SHP77 treated with DMSO at 0.1 percent for 48 hours (cell line): ENCODE data around the gene RIPPLY3.
"Not testable (repeated sequence)": the region's sequence is repeated elsewhere in the genome, so short reads cannot be mapped to it uniquely, and the experiment has no call there.

Source experiments
- DNase-seq: peaks from one replicate; lab custom pipeline; 2025; lab: John Stamatoyannopoulos, UW

The RIPPLY3 gene

DNA sequence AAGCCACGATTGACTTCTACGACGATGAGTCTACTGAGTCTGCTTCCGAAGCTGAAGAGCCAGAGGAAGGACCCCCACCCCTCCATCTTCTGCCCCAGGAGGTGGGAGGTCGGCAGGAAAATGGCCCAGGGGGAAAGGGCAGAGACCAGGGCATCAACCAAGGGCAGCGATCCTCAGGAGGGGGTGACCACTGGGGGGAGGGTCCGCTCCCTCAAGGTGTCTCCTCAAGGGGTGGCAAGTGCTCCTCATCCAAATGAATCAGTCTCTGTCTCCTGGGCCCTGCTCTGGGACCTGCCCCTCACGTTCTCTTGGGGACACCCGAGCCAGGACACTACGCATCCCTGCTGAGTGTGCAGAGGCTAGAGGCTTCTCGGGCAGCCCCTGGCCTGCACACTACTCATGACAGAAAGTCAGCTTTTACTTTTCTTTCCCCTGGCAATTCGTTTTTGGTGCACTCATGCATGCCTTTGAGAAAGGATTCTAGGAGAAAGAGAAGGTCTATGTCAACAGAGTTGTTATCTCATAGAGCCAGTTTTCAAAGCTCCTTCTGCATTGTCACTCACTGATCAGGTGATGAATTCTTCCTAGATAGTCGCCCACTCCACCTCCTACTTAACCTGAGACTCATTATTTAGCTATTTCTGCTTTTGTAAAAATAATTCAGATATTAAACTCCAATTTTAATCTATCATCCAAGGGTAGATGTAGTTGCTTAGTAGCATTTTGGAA is 11.6 kb downstream of the RIPPLY3 start:
- DNase-seq, result no peak

DNA sequence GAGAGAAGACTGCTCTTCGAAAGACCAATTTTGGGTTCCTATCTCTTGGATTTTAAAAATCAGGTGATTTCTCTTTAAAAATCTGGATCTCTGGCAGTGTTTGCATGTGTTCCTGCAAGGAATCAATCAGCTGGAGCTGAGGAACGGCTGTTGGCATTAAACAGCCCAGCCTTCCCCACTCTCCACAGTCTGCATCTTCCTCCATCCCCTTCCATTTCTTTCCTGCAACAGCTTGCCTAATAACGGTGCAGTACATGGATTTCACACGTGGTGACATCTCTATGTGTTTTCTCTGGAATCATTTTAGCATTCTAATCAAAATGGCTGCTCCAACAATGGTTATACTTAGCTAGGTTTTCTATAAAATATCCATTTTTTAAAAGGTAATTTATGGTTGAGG is 20.0 kb downstream of the RIPPLY3 start:
- no peak for DNase-seq

DNA sequence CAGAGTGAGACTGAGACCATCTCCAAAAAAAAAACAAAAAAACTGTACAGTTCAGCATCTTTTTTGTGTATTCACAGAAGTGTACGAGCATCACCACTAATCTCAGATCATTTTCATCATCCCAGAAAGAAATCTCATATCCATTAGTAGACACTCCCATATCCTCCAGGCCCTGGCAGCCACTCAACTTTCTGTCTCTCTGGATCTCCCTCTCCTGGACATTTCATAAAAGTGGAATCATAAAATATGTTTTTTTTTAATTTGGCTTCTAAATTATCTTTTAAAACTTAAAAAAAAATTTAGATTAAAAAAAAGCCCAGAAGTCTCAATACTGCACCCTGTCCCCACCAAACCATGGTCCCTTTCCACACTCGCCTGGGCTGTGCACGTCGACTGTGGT is 22.1 kb downstream of the RIPPLY3 start:
- no peak for DNase-seq

DNA sequence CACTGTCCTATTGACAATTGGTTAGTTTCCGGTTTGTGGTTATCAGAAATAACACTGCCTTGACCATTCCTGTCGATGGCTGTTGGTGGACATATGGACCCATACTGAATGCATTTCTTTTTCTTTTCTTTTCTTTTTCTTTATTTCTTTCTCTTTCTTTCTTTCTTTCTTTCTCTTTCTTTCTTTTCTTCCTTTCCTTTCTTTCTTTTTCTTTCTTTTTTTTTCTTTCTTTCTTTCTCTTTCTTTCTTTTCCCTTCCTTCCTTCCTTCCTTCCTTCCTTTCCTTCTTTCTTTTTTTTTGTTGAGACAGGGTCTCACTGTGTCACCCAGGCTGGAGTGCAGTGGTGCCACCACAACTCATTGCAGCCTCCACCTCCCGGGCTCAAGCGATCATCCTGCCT is 24.4 kb downstream of the RIPPLY3 start:
- DNase-seq, result no peak

DNA sequence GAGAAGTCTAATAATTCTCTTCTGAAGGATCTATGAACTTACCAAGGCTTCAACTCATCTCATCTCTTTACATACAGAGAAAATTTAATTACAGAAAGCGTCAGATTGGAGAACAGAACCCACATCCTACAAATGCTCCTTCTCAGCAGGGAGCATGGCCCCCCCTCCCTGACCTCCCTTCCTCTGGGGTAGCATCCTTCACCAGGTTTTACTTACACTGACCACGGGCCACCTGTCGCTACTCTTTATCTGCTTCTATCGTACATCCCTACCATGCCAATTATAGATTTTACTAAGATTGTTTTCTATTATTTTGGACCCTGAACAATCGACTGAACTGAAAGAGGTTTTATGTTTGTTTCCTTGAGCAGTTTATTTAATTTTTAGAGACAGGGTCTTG is 25.8 kb downstream of the RIPPLY3 start:
- no peak for DNase-seq

DNA sequence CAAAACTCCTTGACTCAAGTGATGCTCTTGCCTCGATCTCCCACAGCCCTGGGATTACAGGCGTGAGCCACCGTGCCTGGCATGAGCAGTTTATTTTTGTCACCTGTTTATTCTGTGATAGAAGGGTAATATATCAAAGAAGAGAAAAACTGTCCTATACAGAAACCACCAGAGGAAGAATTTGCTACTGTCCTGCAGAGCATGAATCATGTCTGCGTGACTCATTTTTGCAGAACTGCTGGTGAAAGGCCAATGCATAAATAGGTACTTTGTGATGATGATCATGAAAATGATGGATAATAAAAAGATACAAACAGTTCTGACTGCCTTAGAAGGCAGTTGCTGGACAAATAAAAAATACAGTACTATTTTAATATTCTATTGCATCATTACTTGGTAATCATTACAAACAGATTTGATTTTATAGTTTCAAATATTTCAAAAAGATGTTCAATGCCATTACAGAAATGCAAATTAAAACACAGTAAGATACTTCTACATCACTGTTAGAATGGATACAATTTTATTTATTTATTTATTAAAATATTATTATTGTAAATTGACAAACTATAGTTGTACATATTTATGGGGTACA is 26.5 kb downstream of the RIPPLY3 start:
- DNase-seq, result no peak

DNA sequence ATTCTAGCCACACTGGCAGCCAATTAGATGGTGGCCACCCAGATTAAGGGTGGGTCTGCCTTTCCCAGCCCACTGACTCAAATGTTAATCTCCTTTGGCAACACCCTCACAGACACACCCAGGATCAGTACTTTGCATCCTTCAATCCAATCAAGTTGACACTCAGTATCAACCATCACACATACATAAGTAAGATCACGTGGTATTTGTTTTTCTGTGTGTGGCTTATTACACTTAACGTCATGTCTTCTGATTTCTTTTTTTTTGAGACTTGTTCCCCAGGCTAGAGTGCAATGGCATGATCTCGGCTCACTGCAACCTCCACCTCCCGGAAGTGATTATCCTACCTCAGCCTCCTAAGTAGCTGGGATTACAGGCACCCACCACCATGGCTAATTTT is 27.9 kb downstream of the RIPPLY3 start:
- DNase-seq, result not testable (repeated sequence)

DNA sequence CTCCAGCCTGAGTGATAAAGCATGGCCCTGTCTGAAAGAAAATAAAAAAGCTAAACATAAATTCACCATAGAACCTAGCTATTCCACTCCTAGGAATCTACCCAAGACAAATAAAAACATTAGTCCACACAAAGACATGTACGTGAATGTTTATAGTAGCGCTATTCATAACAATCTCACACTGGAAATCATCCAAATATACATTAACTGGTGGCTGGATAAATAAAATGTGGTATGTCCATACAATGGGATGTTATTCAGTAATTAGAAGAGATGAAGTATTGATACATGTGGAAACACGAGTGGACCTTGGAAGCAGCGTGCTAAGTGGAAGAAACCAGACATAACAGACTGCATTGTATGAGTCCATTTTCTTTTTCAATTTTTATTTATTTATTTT is 29.7 kb downstream of the RIPPLY3 start:
- no peak for DNase-seq

DNA sequence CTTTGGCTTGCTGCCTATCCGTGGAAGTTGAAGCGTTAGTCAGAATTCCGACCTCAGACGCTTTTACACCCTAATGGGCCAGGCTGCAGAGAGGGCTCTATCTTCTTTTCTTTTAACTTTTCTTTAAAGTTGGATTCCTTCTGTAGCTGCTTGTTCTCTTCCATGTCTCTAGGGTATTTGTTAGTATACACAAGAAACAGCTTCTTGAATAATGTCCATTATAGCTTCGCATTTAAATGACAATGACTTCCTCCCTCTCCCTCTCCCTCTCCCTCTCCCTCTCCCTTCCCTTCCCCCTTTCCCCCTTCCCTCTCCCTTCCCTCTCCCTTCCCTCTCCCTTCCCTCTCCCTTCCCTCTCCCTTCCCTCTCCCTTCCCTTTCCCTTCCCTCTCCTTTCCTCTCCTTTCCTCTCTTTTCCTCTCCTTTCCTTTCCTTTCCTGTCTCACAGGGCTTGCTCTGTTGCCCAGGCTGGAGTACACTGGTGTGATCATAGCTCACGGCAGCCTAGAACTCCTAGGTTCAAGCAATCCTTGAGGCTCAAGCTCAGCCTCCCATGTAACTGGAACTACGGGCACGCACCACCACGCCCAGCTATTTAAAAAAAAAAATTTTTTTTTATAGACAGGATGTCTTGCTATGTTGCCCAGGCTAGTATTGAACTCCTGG is 33.0 kb downstream of the RIPPLY3 start:
- no peak for DNase-seq

DNA sequence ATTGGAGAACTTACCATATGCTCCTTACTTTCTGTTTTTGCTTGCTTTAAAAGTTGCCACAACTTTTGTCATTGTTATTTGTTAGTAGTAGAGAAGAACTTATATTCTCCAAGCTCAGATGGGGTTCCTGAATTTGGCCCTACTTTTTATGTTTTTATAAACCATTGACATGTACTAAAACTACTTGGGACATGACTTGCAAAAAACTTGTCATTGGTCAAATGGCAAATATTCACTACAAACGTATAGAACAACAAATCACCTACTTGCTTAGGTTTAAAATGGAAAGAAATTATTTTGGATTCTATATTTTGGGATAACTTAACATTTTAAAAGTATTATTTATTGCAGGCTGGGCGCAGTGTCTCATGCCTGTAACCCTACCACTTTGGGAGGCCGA is 33.7 kb downstream of the RIPPLY3 start:
- no peak for DNase-seq

DNA sequence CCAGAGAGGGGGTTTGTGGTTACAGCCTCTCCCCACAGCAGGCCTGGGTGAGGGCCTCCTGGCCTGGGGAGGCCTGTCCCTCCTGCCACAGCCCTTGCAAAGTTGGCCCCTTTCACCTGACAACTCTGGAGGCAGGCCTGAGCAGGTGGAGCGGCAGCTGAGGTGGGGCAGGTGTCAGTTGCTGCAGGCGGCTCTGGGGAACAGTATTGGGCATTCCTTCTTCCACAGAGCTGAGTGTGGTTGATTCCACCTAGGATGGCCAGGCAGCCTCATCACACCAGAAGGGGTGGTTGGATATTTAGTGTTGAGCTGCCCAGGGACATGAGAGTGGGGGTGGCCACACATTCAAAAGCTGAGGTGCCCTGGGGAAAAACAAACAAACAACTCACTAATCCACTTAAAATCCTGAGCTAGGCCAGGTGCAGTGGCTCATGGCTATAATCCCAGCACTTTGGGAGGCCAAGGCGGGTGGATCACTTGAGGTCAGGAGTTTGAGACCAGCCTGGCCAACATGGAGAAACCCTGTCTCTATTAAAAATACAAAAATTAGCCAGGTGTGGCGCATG is 35.3 kb downstream of the RIPPLY3 start:
- no peak for DNase-seq

DNA sequence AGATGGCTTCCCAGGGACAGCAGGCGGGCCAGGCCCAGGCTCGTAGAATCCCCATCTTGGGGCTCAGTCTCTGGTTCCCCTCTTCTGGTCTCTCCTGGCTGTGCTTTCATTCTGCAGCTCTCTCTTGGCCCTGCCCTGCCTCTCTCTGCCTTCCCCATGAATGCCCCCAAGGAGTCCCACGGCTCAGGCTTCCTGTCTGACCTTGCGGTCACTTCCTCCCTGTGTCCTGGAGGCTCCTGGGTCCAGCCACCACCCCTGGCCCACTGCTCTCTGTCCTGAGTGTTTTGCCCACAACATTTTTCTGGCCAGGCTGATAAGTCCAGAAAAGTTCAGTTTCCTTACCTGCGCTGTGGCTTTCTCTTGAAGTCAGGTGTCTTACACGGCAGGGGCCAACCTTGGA is 37.3 kb downstream of the RIPPLY3 start:
- DNase-seq, result no peak

DNA sequence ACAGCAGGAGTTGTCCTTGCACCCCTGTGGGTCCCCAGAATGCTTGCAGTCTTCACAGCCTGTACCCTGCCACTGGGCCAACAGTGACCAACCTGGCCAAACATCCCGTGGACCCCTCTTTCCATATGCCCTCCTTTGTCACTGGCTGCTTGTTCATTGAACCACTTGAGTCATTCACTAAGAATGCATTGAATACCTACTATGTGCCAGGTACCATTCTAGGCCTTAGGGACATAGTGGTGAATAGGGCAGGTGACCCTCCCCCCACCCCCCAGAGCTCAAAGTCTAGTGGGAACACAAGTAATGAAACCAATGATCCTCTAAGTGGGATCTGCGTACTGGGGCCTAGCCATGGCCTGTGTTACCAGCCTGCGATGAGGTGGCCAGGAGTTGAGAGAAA is 38.1 kb downstream of the RIPPLY3 start:
- DNase-seq, result no peak

DNA sequence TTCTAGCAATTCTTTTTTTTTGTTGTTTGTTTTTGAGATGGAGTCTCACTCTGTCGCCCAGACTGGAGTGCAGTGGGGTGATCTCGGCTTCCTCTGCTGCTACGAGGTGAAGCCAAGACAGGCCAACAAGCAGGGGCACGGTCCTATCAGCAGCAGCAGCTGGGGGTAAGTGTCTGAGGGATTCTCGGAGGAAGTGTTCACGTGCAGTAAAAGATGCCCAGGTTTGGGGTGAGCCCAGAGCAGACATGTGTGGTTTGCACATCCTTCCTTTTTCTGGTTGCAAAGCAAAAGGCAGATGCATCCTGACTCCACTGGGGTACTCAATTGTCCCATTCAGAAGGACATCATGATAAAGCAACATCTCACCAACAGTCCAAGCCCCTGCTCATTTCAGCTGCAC is 38.6 kb downstream of the RIPPLY3 start:
- no peak for DNase-seq

DNA sequence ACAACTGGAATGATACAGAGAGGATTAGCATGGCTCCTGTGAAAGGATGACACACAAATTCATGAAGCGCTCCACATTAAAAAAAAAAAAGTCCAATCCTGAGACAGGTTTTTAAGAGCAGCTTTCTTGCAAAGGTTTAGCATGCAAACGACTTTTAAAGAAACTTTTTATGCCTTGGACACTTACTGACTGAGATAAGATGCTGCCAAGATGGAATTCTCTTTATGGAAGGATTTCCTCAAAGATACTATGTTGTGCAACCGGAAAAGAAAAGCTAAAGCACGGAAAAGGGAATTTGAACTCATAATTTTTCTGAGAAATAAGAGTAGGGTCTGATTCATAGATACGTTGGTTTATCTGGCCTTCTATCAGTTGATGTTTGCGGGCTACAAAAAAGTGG is 39.1 kb downstream of the RIPPLY3 start:
- no peak for DNase-seq

DNA sequence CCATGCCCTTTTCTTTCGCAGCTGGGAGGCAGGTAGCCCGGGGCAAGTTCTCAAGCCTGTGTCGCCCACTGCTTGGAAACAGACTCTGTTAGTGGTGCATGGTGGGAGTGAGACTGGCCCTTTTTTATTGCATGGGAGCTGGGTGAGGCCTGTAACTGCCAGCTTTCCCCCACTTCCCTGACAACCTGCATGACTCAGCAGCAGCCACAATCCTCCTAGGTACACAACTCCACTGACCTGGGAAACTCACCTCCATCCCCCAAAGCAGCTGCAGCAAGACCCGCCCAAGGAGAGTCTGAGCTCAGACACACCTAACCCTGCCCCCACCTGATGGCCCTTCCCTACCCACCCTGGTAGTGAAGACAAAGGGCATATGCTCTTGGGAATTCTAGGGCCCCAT is 40.6 kb downstream of the RIPPLY3 start:
- no peak for DNase-seq

DNA sequence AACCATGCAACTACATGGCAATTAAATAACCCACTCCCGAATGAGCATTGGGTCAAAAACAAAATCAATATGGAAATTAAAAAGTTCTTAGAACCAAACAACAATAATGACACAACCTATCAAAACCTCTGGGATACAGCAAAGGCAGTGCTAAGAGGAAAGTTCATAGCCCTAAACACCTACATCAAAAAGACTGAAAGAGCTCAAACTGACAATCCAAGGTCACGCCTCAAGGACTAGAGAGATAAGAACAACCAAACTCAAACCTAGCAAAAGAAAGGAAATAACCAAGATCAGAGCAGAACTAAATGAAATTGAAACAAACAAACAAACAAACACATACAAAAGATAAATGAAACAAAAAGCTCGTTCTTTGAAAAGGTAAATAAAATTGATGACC is 43.2 kb downstream of the RIPPLY3 start:
- not testable (repeated sequence) for DNase-seq

DNA sequence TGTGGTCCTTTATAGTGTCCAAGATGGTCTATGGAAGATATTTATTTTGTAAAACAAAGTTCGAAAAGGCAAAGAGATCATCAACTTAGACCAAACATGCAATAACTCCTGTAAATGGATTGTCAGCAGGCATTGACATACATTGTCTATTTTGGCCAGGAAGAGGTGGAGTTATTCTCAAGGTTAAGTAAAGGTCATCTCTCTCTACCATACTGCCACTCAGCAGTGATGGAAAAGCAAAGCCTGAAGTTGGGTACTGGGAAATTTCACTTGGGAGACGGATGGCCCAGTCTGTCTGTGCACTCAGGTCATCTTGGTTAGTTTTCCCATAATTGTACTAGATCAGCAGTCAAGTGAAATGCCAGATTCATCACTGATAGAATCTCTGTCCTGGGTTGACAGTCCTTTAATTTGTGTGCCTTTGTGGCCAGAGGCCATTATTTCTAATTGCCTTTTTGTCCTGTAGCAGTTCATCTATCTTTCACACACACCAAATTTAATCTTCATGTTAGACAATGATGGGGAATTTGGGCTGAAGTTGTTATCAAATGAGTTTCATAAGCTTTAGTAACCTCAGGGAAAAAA is 48.9 kb downstream of the RIPPLY3 start:
- no peak for DNase-seq

DNA sequence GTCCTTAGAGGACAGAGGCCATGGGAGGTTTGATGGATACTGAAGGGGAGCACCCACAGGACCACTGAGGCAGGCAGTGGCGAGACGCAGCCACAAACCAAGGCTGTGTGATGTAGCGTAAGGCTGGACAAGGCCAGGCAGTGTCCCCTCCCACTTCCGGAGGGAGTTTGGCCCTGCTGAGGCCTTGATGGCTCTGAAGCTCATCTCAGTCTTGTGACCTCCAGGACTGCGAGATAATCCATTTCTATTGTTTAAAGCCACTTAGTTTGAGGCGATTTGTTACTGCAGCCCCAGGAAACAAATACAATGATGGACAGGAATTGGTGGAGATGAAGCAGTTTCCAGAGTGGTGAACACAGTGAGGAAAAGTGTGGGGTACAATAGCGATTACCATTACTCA is 51.1 kb downstream of the RIPPLY3 start:
- no peak for DNase-seq

DNA sequence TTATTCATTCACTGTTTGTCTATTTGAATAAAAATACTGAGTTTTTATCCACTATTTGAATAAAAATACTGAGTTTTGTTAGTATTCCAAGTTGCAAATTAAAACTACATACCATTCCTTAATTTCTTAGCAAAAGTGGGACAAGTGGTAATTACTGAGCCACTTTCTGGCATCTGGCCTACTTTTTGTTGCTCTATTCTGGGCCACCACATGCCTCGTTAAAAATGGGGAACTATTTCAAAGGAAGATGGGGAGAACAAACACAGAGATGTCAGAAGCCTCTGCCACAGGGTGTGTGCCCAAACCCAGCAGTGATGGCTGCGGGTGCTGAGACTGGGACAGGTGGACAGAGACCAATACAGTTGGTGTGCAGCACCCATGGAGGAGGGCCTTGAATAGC is 51.8 kb downstream of the RIPPLY3 start:
- DNase-seq, result no peak

DNA sequence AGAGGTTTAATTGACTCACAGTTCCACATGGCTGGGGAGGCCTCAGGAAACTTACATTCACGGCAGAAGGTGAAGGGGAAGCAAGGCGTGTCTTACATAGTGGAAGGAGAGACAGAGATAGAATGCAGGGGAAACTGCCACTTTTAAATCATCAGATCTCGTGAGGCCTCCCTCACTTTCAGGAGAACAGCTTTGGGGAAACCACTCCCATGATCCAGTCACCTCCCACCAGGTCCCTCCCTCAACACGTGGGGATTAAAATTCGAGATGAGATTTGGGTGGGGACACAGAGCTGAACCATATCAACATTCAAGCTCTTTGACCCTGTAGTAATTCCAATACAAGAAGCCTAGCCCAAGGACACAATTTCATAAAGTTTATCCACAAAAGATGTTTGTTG is 52.7 kb downstream of the RIPPLY3 start:
- no peak for DNase-seq

DNA sequence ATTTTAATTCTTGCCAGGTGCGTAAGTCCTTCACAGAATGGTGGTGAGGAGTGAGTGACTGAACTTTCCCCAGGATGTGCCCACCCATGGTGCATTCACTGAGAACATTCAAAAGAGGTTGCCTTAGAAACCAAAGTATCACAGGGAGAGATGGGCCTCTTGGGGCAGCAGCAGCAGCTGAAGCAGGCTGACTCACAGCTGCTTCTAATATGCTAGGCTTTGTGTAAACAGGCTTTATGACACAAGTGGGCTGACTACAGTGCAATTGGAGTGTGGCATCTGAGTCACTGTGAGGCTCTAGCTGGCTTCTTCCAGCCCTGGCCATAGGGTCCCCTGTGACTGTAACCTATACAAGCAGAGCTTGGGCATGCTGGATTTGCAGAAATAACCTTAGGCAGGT is 53.8 kb downstream of the RIPPLY3 start:
- peak; percentile 95 for DNase-seq
